ENCODE data around the gene MN1.

Gene MN1

DNA sequence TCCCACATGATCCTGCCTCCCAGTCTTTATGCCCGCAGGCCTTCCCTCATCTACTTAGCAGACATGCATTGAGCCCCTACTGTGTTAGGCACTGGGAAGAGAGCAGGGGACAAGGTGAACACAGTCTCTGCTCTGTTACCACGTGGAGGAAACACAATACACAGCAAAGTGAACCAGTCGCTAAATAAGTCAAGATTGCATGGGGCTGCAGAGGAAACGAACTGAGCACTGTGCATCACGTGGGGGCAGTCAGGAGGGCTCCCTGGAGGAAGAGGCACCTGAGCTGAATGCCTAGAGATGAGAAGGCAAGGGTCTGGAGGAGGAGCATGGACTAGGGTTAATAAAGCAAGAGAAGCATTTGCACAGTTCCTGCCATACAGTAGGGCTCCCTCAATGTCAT lies 102.7 kb downstream of the MN1 start:
- no peak for ATAC-seq
- no peak for TF ChIP-seq TOX (CRISPR knock-in tag; IDR thresholded peaks at IDR 0.05; ENCODE audit: borderline replicate concordance)
- TF ChIP-seq GLIS3 (CRISPR knock-in tag; IDR thresholded peaks at IDR 0.05): no peak
- no peak for TF ChIP-seq ZFP3 (CRISPR knock-in tag; IDR thresholded peaks at IDR 0.05)
- no peak for TF ChIP-seq ZNF70 (CRISPR knock-in tag; IDR thresholded peaks at IDR 0.05)
- no peak for TF ChIP-seq ZNF8 (CRISPR knock-in tag; IDR thresholded peaks at IDR 0.05)
- TF ChIP-seq, protein P1, sequence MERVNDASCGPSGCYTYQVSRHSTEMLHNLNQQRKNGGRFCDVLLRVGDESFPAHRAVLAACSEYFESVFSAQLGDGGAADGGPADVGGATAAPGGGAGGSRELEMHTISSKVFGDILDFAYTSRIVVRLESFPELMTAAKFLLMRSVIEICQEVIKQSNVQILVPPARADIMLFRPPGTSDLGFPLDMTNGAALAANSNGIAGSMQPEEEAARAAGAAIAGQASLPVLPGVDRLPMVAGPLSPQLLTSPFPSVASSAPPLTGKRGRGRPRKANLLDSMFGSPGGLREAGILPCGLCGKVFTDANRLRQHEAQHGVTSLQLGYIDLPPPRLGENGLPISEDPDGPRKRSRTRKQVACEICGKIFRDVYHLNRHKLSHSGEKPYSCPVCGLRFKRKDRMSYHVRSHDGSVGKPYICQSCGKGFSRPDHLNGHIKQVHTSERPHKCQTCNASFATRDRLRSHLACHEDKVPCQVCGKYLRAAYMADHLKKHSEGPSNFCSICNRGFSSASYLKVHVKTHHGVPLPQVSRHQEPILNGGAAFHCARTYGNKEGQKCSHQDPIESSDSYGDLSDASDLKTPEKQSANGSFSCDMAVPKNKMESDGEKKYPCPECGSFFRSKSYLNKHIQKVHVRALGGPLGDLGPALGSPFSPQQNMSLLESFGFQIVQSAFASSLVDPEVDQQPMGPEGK (CRISPR knock-in tag; IDR thresholded peaks at IDR 0.05; ENCODE audit: borderline replicate concordance): no peak
- TF ChIP-seq, protein P2, sequence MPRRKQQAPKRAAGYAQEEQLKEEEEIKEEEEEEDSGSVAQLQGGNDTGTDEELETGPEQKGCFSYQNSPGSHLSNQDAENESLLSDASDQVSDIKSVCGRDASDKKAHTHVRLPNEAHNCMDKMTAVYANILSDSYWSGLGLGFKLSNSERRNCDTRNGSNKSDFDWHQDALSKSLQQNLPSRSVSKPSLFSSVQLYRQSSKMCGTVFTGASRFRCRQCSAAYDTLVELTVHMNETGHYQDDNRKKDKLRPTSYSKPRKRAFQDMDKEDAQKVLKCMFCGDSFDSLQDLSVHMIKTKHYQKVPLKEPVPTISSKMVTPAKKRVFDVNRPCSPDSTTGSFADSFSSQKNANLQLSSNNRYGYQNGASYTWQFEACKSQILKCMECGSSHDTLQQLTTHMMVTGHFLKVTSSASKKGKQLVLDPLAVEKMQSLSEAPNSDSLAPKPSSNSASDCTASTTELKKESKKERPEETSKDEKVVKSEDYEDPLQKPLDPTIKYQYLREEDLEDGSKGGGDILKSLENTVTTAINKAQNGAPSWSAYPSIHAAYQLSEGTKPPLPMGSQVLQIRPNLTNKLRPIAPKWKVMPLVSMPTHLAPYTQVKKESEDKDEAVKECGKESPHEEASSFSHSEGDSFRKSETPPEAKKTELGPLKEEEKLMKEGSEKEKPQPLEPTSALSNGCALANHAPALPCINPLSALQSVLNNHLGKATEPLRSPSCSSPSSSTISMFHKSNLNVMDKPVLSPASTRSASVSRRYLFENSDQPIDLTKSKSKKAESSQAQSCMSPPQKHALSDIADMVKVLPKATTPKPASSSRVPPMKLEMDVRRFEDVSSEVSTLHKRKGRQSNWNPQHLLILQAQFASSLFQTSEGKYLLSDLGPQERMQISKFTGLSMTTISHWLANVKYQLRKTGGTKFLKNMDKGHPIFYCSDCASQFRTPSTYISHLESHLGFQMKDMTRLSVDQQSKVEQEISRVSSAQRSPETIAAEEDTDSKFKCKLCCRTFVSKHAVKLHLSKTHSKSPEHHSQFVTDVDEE (CRISPR knock-in tag; IDR thresholded peaks at IDR 0.05): no peak
- TF ChIP-seq, protein P3, sequence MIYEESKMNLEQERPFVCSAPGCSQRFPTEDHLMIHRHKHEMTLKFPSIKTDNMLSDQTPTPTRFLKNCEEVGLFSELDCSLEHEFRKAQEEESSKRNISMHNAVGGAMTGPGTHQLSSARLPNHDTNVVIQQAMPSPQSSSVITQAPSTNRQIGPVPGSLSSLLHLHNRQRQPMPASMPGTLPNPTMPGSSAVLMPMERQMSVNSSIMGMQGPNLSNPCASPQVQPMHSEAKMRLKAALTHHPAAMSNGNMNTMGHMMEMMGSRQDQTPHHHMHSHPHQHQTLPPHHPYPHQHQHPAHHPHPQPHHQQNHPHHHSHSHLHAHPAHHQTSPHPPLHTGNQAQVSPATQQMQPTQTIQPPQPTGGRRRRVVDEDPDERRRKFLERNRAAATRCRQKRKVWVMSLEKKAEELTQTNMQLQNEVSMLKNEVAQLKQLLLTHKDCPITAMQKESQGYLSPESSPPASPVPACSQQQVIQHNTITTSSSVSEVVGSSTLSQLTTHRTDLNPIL (CRISPR knock-in tag; IDR thresholded peaks at IDR 0.05; ENCODE audit: low read depth): no peak
- no peak for TF ChIP-seq ZNF565 (CRISPR knock-in tag; conservative IDR thresholded peaks at IDR 0.05; ENCODE audit: low read depth)
- TF ChIP-seq ESRRG (CRISPR knock-in tag; IDR thresholded peaks at IDR 0.05): no peak
- TF ChIP-seq RARB (CRISPR knock-in tag; IDR thresholded peaks at IDR 0.05): no peak
- TF ChIP-seq, protein P4, sequence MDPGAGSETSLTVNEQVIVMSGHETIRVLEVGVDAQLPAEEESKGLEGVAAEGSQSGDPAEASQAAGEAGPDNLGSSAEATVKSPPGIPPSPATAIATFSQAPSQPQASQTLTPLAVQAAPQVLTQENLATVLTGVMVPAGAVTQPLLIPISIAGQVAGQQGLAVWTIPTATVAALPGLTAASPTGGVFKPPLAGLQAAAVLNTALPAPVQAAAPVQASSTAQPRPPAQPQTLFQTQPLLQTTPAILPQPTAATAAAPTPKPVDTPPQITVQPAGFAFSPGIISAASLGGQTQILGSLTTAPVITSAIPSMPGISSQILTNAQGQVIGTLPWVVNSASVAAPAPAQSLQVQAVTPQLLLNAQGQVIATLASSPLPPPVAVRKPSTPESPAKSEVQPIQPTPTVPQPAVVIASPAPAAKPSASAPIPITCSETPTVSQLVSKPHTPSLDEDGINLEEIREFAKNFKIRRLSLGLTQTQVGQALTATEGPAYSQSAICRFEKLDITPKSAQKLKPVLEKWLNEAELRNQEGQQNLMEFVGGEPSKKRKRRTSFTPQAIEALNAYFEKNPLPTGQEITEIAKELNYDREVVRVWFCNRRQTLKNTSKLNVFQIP (CRISPR knock-in tag; IDR thresholded peaks at IDR 0.05; ENCODE audit: borderline replicate concordance, low read depth): no peak
- TF ChIP-seq, protein P5, sequence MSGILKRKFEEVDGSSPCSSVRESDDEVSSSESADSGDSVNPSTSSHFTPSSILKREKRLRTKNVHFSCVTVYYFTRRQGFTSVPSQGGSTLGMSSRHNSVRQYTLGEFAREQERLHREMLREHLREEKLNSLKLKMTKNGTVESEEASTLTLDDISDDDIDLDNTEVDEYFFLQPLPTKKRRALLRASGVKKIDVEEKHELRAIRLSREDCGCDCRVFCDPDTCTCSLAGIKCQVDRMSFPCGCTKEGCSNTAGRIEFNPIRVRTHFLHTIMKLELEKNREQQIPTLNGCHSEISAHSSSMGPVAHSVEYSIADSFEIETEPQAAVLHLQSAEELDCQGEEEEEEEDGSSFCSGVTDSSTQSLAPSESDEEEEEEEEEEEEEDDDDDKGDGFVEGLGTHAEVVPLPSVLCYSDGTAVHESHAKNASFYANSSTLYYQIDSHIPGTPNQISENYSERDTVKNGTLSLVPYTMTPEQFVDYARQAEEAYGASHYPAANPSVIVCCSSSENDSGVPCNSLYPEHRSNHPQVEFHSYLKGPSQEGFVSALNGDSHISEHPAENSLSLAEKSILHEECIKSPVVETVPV (CRISPR knock-in tag; IDR thresholded peaks at IDR 0.05): no peak
- TF ChIP-seq CSDC2 (CRISPR knock-in tag; IDR thresholded peaks at IDR 0.05): no peak
- TF ChIP-seq ZFP30 (CRISPR knock-in tag; IDR thresholded peaks at IDR 0.05): no peak

Measured in SK-N-SH treated with all-trans-retinoic acid at 6 μM for 48 hours (cell line).